ENCODE results near the gene ADAT3.

DNA sequence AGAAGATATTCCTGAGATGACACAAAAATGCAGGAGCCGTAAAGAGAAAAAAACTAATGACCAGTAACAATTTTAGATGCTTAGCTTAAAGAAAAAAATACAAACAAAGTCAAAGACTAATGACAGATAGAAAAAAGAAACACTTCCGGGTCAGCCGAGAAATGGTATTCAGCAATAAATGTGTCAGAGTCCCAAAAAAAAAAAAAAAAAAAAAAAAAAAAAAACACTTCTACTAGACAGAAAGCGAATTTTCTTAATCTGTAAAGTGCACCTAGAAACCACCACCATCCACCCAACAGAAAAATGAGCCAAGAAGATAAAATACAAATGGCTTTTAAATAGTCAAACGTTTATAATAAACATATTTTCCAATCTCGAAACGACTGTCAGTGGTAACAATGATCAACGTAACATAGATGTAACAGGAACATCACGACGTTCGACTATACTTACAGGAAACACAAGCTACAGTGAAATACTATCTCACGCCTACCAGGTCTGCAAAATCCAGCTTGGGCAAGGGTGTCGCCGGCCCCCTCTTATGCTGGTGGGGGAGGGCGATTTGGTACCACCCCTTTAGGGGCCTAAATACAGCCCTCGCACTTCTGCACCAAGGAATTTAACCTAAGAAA is 30.5 kb upstream of the ADAT3 start:
- TF ChIP-seq, protein P1, sequence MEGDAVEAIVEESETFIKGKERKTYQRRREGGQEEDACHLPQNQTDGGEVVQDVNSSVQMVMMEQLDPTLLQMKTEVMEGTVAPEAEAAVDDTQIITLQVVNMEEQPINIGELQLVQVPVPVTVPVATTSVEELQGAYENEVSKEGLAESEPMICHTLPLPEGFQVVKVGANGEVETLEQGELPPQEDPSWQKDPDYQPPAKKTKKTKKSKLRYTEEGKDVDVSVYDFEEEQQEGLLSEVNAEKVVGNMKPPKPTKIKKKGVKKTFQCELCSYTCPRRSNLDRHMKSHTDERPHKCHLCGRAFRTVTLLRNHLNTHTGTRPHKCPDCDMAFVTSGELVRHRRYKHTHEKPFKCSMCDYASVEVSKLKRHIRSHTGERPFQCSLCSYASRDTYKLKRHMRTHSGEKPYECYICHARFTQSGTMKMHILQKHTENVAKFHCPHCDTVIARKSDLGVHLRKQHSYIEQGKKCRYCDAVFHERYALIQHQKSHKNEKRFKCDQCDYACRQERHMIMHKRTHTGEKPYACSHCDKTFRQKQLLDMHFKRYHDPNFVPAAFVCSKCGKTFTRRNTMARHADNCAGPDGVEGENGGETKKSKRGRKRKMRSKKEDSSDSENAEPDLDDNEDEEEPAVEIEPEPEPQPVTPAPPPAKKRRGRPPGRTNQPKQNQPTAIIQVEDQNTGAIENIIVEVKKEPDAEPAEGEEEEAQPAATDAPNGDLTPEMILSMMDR (IDR thresholded peaks at IDR 0.05) = no peak
- no peak for TF ChIP-seq EZH2 (IDR thresholded peaks at IDR 0.05)
